Measurements from ENCODE around the gene DCAF10.

DNA sequence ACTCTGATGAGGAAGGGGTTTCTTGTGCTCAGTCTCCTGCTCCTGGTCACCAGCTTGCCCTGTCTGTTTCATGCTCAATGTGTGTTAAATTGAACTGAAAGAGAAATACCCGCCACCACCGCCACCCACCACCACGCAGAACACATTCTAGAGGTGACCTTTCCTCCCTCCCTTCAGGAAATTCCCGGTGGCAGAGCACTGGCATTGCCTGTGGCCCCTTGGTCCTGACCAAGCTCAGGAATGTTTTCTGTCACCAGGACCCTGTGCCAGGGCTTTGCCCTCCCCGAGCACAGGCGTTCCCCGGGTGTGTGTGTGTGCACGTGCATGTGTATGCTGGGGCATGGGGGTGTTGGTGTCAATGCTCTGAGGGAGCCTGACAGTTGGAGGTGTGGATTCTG is 113.6 kb downstream of the DCAF10 start:
- TF ChIP-seq YY1 (IDR thresholded peaks at IDR 0.05; ENCODE audit: insufficient read depth, insufficient read length) = no peak
- TF ChIP-seq ZNF274 (IDR thresholded peaks at IDR 0.05; ENCODE audit: low read depth, low read length) = no peak
- no peak for TF ChIP-seq SUZ12 (IDR thresholded peaks at IDR 0.05; ENCODE audit: extremely low read depth, insufficient read depth, insufficient read length)
